ENCODE results near the gene RBMS3.

GRCh38 chr3:29465836-29466235 lies 185.0 kb downstream of the RBMS3 start:
- TF ChIP-seq, protein P1, sequence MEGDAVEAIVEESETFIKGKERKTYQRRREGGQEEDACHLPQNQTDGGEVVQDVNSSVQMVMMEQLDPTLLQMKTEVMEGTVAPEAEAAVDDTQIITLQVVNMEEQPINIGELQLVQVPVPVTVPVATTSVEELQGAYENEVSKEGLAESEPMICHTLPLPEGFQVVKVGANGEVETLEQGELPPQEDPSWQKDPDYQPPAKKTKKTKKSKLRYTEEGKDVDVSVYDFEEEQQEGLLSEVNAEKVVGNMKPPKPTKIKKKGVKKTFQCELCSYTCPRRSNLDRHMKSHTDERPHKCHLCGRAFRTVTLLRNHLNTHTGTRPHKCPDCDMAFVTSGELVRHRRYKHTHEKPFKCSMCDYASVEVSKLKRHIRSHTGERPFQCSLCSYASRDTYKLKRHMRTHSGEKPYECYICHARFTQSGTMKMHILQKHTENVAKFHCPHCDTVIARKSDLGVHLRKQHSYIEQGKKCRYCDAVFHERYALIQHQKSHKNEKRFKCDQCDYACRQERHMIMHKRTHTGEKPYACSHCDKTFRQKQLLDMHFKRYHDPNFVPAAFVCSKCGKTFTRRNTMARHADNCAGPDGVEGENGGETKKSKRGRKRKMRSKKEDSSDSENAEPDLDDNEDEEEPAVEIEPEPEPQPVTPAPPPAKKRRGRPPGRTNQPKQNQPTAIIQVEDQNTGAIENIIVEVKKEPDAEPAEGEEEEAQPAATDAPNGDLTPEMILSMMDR (conservative IDR thresholded peaks at IDR 0.05; ENCODE audit: low read length): no peak
- TF ChIP-seq EZH2phosphoT487 (IDR thresholded peaks at IDR 0.05; ENCODE audit: borderline replicate concordance, low read depth, low read length): no peak

All from OCI-LY7 (cell line).